SK-N-SH treated with all-trans-retinoic acid at 6 μM for 48 hours (cell line): ENCODE results near the gene FNDC3B.
A peak's percentile ranks its signal among the peaks of the same experiment; 100 is the strongest.
"Not testable (repeated sequence)": the region's sequence is repeated elsewhere in the genome, so short reads cannot be mapped to it uniquely, and the experiment has no call there.

Source experiments
- ATAC-seq: fragments of 200-7000 bp; cut with Tn5 transposase; 3 replicates; pipeline ENCODE4 v1.9.1; 2020; ENCODE audit warnings: mild to moderate bottlenecking, moderate library complexity
- ARNTL ChIP-seq: fragments of 450-650 bp; formaldehyde crosslinking; IDR thresholded peaks from 2 replicates; pipeline ENCODE4 v1.5.0; 2020; ENCODE audit warnings: low read depth, mild to moderate bottlenecking, moderate library complexity, borderline replicate concordance
- CREB5 ChIP-seq: fragments of 250-450 bp; sonication (Bioruptor Pico); IDR thresholded peaks from 2 replicates; pipeline ENCODE4 v1.5.1; 2020; ENCODE audit warnings: low read depth, mild to moderate bottlenecking, moderate library complexity
- CSDC2 ChIP-seq: fragments of 250-450 bp; sonication (Bioruptor Pico); IDR thresholded peaks from 2 replicates; pipeline ENCODE4 v1.5.0; 2020; ENCODE audit warnings: mild to moderate bottlenecking, moderate library complexity
- CSRNP3 ChIP-seq: fragments of 250-450 bp; sonication (Bioruptor Pico); IDR thresholded peaks from 2 replicates; pipeline ENCODE4 v1.5.1; 2021; ENCODE audit warnings: mild to moderate bottlenecking, moderate library complexity
- ESRRG ChIP-seq: fragments of 250-450 bp; sonication (Bioruptor Pico); IDR thresholded peaks from 2 replicates; pipeline ENCODE4 v1.6.1; 2021; ENCODE audit warnings: mild to moderate bottlenecking
- GLIS3 ChIP-seq: fragments of 250-450 bp; sonication (Bioruptor Pico); IDR thresholded peaks from 2 replicates; pipeline ENCODE4 v1.5.0; 2020; ENCODE audit warnings: mild to moderate bottlenecking, moderate library complexity
- ISL1 ChIP-seq: fragments of 250-450 bp; sonication (Bioruptor Pico); IDR thresholded peaks from 2 replicates; pipeline ENCODE4 v2.1.2; 2022; ENCODE audit warnings: mild to moderate bottlenecking, moderate library complexity
- POU6F1 ChIP-seq: fragments of 250-450 bp; sonication (Bioruptor Pico); IDR thresholded peaks from 2 replicates; pipeline ENCODE4 v1.8.0; 2021; ENCODE audit warnings: low read depth, mild to moderate bottlenecking, moderate library complexity, borderline replicate concordance
- RARB ChIP-seq: fragments of 250-450 bp; sonication (Bioruptor Pico); IDR thresholded peaks from 2 replicates; pipeline ENCODE4 v1.8.0; 2021; ENCODE audit warnings: mild to moderate bottlenecking, moderate library complexity
- SNAI2 ChIP-seq: fragments of 250-450 bp; sonication (Bioruptor Pico); IDR thresholded peaks from 2 replicates; pipeline ENCODE4 v1.5.0; 2020; ENCODE audit warnings: mild to moderate bottlenecking, moderate library complexity
- TCF4 ChIP-seq: fragments of 250-450 bp; sonication (Bioruptor Pico); IDR thresholded peaks from 2 replicates; pipeline ENCODE4 v1.8.0; 2021; ENCODE audit warnings: mild to moderate bottlenecking, moderate library complexity, borderline replicate concordance
- TOX ChIP-seq: fragments of 250-450 bp; sonication (Bioruptor Pico); IDR thresholded peaks from 2 replicates; pipeline ENCODE4 v1.8.0; 2021; ENCODE audit warnings: mild to moderate bottlenecking, moderate library complexity, borderline replicate concordance
- ZC3H10 ChIP-seq: fragments of 250-450 bp; sonication (Bioruptor Pico); IDR thresholded peaks from 2 replicates; pipeline ENCODE4 v1.5.1; 2021; ENCODE audit warnings: mild to moderate bottlenecking, moderate library complexity
- ZFP3 ChIP-seq: fragments of 250-450 bp; sonication (Bioruptor Pico); IDR thresholded peaks from 2 replicates; pipeline ENCODE4 v1.5.0; 2020; ENCODE audit warnings: mild to moderate bottlenecking, moderate library complexity
- ZNF565 ChIP-seq: fragments of 450-650 bp; formaldehyde crosslinking; conservative IDR thresholded peaks from 2 replicates; pipeline ENCODE4 v1.5.0; 2020; ENCODE audit warnings: low read depth, mild to moderate bottlenecking, moderate library complexity
- ZNF70 ChIP-seq: fragments of 450-650 bp; formaldehyde crosslinking; IDR thresholded peaks from 2 replicates; pipeline ENCODE4 v1.5.0; 2020; ENCODE audit warnings: mild to moderate bottlenecking, moderate library complexity
- ZNF8 ChIP-seq: fragments of 450-650 bp; formaldehyde crosslinking; IDR thresholded peaks from 2 replicates; pipeline ENCODE4 v1.5.0; 2020; ENCODE audit warnings: mild to moderate bottlenecking, moderate library complexity
- TF ChIP-seq, protein P1 (sequence below): fragments of 250-450 bp; sonication (Bioruptor Pico); IDR thresholded peaks from 2 replicates; pipeline ENCODE4 v1.5.0; 2020; ENCODE audit warnings: mild to moderate bottlenecking, moderate library complexity
- TF ChIP-seq, protein P2 (sequence below): fragments of 250-450 bp; sonication (Bioruptor Pico); IDR thresholded peaks from 2 replicates; pipeline ENCODE4 v1.8.0; 2020; ENCODE audit warnings: mild to moderate bottlenecking, moderate library complexity, borderline replicate concordance

The FNDC3B gene

DNA sequence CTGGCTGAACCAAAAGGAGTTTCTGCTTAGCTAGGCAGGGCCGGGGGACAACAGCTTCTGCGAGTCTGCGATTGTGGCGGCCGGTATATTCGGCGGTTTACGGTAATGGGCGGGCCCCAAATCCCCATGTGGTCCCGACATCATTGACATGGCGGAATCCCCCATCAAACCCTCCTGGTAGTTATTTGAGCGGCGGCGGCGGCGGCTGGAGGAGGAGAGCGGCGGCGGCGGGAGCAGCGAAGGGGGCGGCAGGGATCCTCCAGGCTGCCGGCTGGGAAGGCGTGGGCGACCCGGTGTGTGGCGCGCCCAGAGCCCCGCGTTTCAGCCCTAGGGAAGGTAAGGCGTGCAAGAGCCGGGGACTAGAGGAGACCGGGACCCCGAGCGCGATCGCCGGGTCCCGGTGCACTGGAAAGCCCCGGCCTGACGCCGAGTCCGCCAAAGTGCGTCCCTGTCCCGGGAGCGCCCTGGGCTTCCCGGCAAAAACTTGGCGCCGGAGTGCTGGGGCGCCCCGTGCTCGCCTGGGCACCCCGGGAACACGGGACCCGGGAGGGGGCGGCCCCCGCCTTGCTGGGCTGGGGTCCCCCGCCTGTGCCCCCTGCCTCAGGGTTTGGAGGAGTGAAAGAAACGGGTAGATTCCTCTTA, at the start of gene FNDC3B:
TSS of gene FNDC3B (plus strand) at position 143 of the 642 bp plus-strand sequence. CDS start 72,902 bp downstream, outside the sequence.
- ATAC-seq = peak; percentile 91
- TF ChIP-seq CSDC2 (CRISPR knock-in tag) (no peak), TCF4 (CRISPR knock-in tag) (no peak), ZC3H10 (CRISPR knock-in tag) (no peak), ZNF70 (CRISPR knock-in tag) (no peak), ESRRG (no peak), TOX (CRISPR knock-in tag) (no peak), ZNF8 (CRISPR knock-in tag) (no peak), CREB5 (no peak), ISL1 (CRISPR knock-in tag) (no peak), CSRNP3 (CRISPR knock-in tag) (no peak), ZFP3 (CRISPR knock-in tag) (no peak), POU6F1 (CRISPR knock-in tag) (no peak), GLIS3 (CRISPR knock-in tag) (no peak), ZNF565 (CRISPR knock-in tag) (no peak), RARB (CRISPR knock-in tag) (no peak), ARNTL (CRISPR knock-in tag) (no peak)
- TF ChIP-seq, protein P1, sequence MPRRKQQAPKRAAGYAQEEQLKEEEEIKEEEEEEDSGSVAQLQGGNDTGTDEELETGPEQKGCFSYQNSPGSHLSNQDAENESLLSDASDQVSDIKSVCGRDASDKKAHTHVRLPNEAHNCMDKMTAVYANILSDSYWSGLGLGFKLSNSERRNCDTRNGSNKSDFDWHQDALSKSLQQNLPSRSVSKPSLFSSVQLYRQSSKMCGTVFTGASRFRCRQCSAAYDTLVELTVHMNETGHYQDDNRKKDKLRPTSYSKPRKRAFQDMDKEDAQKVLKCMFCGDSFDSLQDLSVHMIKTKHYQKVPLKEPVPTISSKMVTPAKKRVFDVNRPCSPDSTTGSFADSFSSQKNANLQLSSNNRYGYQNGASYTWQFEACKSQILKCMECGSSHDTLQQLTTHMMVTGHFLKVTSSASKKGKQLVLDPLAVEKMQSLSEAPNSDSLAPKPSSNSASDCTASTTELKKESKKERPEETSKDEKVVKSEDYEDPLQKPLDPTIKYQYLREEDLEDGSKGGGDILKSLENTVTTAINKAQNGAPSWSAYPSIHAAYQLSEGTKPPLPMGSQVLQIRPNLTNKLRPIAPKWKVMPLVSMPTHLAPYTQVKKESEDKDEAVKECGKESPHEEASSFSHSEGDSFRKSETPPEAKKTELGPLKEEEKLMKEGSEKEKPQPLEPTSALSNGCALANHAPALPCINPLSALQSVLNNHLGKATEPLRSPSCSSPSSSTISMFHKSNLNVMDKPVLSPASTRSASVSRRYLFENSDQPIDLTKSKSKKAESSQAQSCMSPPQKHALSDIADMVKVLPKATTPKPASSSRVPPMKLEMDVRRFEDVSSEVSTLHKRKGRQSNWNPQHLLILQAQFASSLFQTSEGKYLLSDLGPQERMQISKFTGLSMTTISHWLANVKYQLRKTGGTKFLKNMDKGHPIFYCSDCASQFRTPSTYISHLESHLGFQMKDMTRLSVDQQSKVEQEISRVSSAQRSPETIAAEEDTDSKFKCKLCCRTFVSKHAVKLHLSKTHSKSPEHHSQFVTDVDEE = no peak
- TF ChIP-seq, protein P2, sequence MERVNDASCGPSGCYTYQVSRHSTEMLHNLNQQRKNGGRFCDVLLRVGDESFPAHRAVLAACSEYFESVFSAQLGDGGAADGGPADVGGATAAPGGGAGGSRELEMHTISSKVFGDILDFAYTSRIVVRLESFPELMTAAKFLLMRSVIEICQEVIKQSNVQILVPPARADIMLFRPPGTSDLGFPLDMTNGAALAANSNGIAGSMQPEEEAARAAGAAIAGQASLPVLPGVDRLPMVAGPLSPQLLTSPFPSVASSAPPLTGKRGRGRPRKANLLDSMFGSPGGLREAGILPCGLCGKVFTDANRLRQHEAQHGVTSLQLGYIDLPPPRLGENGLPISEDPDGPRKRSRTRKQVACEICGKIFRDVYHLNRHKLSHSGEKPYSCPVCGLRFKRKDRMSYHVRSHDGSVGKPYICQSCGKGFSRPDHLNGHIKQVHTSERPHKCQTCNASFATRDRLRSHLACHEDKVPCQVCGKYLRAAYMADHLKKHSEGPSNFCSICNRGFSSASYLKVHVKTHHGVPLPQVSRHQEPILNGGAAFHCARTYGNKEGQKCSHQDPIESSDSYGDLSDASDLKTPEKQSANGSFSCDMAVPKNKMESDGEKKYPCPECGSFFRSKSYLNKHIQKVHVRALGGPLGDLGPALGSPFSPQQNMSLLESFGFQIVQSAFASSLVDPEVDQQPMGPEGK = no peak

DNA sequence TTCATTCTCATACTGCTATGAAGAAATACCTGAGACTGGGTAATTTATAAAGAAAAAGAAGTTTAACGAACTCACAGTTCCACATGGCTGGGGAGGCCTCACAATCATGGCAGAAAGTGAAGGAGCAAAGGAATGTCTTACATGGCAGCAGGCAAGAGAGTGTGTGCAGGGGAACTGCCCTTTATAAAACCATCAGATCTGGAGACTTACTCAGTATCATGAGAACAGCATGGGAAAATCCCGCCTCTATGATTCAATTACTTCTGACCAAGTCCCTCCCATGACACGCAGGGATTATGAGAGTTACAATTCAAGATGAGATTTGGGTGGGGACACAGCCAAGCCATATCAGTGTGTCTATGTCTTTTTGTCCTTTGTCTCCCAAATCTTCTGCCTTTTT, 49.1 kb upstream of the FNDC3B start:
- not testable (repeated sequence) for ATAC-seq

DNA sequence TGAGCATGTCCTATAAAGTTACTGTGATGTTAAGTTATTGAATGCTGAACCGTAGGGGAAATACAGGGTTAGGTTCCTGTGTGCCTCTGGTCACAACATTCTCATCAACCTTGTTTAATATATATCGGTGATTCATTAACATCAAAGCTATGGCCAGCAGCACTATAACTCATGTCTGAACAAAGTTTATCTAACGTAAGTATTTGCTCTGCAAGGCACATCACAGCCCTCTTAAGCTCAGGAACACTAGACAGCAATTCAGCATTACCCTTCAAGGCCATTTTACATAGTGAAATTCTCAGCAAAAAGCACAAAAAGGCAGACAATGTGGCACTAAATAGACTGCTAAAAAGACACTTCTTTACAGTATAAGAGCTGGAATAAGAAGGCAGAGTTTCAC, 48.2 kb upstream of the FNDC3B start:
- TF ChIP-seq POU6F1 (CRISPR knock-in tag) (no peak), TCF4 (CRISPR knock-in tag) (no peak), ESRRG (no peak), SNAI2 (CRISPR knock-in tag) (no peak), ZFP3 (CRISPR knock-in tag) (no peak), CSRNP3 (CRISPR knock-in tag) (no peak), ZNF565 (CRISPR knock-in tag) (no peak)
- TF ChIP-seq, protein P1 = no peak
- ATAC-seq = no peak
